Stomach (tissue), 4 donors: Measurements from ENCODE around the gene CALR.

Source experiments
- EP300 ChIP-seq: sonication (generic); formaldehyde crosslinking; IDR thresholded peaks from one replicate; pipeline ENCODE4 v1.6.1; 2017; ENCODE audit warnings: antibody characterized with exemption
- POLR2A ChIP-seq, 4 donors: fragments of 450-650 bp; IDR thresholded peaks; one replicate each; pipeline ENCODE4 v1.6.1; 2016; ENCODE audit warnings: antibody characterized with exemption in 4 of 4, control low read depth in 2 of 4, mild to moderate bottlenecking in 1 of 4, moderate library complexity in 1 of 4
- POLR2AphosphoS5 ChIP-seq, 3 donors: sonication (generic); formaldehyde crosslinking; IDR thresholded peaks; one replicate each; pipeline ENCODE4 v1.6.1; 2016; ENCODE audit warnings: antibody characterized with exemption in 3 of 3
- TF ChIP-seq, protein P1 (sequence below), 7 experiments: fragments of 450-650 bp in 4 of 7; fragments of 200-600 bp in 3 of 7; sonication (generic) in 3 of 7; IDR thresholded peaks; one replicate each; pipeline ENCODE4 v1.5.1; 2016 to 2019; ENCODE audit warnings: antibody characterized with exemption in 7 of 7, control low read depth in 2 of 7, mild to moderate bottlenecking in 1 of 7

DNA sequence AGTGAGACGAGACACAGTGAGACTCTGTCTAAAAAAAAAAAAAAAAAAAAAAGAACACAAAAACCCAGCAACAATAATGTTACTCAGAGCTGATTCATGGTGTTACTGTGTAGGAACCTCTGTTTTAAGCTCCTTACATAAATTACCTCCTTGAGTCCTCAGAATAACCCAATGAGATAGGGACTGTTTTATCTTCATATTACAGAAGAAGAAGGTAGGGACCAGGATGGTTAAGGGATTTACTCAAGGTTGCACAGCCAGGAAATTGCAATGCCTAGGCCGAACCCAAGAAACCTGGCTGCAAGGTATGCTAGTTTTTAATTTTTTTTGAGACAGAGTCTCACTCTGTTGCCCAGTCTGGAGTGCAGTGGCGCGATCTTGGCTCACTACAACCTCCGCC, 29.5 kb downstream of the CALR start:
- TF ChIP-seq, protein P1, sequence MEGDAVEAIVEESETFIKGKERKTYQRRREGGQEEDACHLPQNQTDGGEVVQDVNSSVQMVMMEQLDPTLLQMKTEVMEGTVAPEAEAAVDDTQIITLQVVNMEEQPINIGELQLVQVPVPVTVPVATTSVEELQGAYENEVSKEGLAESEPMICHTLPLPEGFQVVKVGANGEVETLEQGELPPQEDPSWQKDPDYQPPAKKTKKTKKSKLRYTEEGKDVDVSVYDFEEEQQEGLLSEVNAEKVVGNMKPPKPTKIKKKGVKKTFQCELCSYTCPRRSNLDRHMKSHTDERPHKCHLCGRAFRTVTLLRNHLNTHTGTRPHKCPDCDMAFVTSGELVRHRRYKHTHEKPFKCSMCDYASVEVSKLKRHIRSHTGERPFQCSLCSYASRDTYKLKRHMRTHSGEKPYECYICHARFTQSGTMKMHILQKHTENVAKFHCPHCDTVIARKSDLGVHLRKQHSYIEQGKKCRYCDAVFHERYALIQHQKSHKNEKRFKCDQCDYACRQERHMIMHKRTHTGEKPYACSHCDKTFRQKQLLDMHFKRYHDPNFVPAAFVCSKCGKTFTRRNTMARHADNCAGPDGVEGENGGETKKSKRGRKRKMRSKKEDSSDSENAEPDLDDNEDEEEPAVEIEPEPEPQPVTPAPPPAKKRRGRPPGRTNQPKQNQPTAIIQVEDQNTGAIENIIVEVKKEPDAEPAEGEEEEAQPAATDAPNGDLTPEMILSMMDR (IDR thresholded peaks at IDR 0.05) = no peak
- no peak for TF ChIP-seq POLR2A (IDR thresholded peaks at IDR 0.05)
- TF ChIP-seq POLR2AphosphoS5 (IDR thresholded peaks at IDR 0.05) = no peak
- TF ChIP-seq EP300 = no peak
